IPS-18c (cell line): Measurements from ENCODE around the gene LIPG.
"Not testable (repeated sequence)": the region's sequence is repeated elsewhere in the genome, so short reads cannot be mapped to it uniquely, and the experiment has no call there.

Source experiments
- H3K4me3 ChIP-seq: 2 replicates; pipeline ENCODE4 v1.7.0; 2013; ENCODE audit warnings: low read depth, mild to moderate bottlenecking, low read length, moderate library complexity; ENCODE audit not compliant: insufficient read depth
- H3K9me3 ChIP-seq: one replicate; pipeline ENCODE4 v1.6.1; 2013; ENCODE audit warnings: mild to moderate bottlenecking, low read length, moderate library complexity; ENCODE audit not compliant: control insufficient read depth, insufficient read depth

The LIPG gene

GRCh38 chr18:49561289-49562193, at the start of gene LIPG:
Gene LIPG, plus strand, starts transcription at chr18:49562057. Its CDS starts 252 bp downstream, at chr18:49562309.
- H3K4me3 ChIP-seq, result peak within 1 kb of the TSS; percentile 67

GRCh38 chr18:49512876-49513275, 49.0 kb upstream of the LIPG start:
- not testable (repeated sequence) for H3K4me3 ChIP-seq, H3K9me3 ChIP-seq

More at GRCh38 chr18:49561289-49562193, at the start of gene LIPG:
- H3K9me3 ChIP-seq, result no peaks in the 10 kb centered on the region

- Histone ChIP-seq H3K9me3 (no peaks in the 10 kb centered on the region), H3K4me3 (no peak overlapping the region)
Observed at GRCh38 chr18:49514577-49514976, 47.3 kb upstream of the LIPG start.

- not testable (repeated sequence) for H3K9me3 ChIP-seq, H3K4me3 ChIP-seq
Observed at GRCh38 chr18:49515003-49515402, 46.9 kb upstream of the LIPG start.

GRCh38 chr18:49515516-49515915, 46.3 kb upstream of the LIPG start:
- Histone ChIP-seq H3K4me3 (no peak overlapping the region), H3K9me3 (no peaks in the 10 kb centered on the region)

- H3K4me3 ChIP-seq, result no peak overlapping the region
- no peaks in the 10 kb centered on the region for H3K9me3 ChIP-seq
Observed at GRCh38 chr18:49517483-49517882, 44.4 kb upstream of the LIPG start.

GRCh38 chr18:49519101-49519971, 42.5 kb upstream of the LIPG start:
- H3K4me3 ChIP-seq, result no peak overlapping the region
- no peaks in the 10 kb centered on the region for H3K9me3 ChIP-seq

- H3K4me3 ChIP-seq, result no peak overlapping the region
Observed at GRCh38 chr18:49520661-49521145, 41.2 kb upstream of the LIPG start.

GRCh38 chr18:49521216-49521835, 40.5 kb upstream of the LIPG start:
- Histone ChIP-seq H3K9me3 (no peaks in the 10 kb centered on the region), H3K4me3 (no peak overlapping the region)

More at GRCh38 chr18:49520661-49521145, 41.2 kb upstream of the LIPG start:
- H3K9me3 ChIP-seq, result no peaks in the 10 kb centered on the region

GRCh38 chr18:49523580-49524093, 38.2 kb upstream of the LIPG start:
- H3K4me3 ChIP-seq, H3K9me3 ChIP-seq: not testable (repeated sequence)

- Histone ChIP-seq H3K9me3 (no peaks in the 10 kb centered on the region), H3K4me3 (no peak overlapping the region)
Observed at GRCh38 chr18:49524349-49524748, 37.5 kb upstream of the LIPG start.

- no peaks in the 10 kb centered on the region for H3K9me3 ChIP-seq
- no peak overlapping the region for H3K4me3 ChIP-seq
Observed at GRCh38 chr18:49524951-49525350, 36.9 kb upstream of the LIPG start.

- no peak overlapping the region for H3K4me3 ChIP-seq
- H3K9me3 ChIP-seq, result no peaks in the 10 kb centered on the region
Observed at GRCh38 chr18:49525981-49526380, 35.9 kb upstream of the LIPG start.

- Histone ChIP-seq H3K4me3 (no peak overlapping the region), H3K9me3 (no peaks in the 10 kb centered on the region)
Observed at GRCh38 chr18:49527631-49528327, 34.1 kb upstream of the LIPG start.

- Histone ChIP-seq H3K9me3 (no peaks in the 10 kb centered on the region), H3K4me3 (no peak overlapping the region)
Observed at GRCh38 chr18:49529596-49529995, 32.3 kb upstream of the LIPG start.

- no peaks in the 10 kb centered on the region for H3K9me3 ChIP-seq
- H3K4me3 ChIP-seq, result no peak overlapping the region
Observed at GRCh38 chr18:49531678-49532153, 30.1 kb upstream of the LIPG start.
